NCI-H774 (cell line): ENCODE data around the gene TMEM242.
A peak's percentile ranks its signal among the peaks of the same experiment; 100 is the strongest.

Experiments
- DNase-seq: peaks from one replicate; lab custom pipeline; 2025; lab: John Stamatoyannopoulos, UW

Gene TMEM242

DNA sequence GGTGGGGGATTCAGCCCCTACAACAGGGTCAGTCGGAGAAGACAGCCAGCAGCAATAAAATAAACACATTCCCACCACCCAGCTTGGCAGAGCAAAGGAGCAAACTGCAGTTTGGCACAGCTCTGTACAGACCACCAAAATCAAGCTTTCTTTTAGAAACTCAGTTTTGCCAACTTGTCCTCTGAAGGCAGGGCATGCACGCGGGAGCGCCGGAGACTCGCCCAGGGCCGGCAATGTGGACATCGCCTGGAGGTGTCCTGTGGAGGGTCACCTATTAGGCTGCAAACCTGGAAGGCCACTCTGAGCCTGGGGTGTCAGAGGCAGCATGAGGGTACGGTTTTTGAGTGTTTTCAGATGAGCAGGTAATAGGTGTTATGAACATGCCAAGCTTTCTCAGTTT, 34.7 kb downstream of the TMEM242 start:
- no peak for DNase-seq

DNA sequence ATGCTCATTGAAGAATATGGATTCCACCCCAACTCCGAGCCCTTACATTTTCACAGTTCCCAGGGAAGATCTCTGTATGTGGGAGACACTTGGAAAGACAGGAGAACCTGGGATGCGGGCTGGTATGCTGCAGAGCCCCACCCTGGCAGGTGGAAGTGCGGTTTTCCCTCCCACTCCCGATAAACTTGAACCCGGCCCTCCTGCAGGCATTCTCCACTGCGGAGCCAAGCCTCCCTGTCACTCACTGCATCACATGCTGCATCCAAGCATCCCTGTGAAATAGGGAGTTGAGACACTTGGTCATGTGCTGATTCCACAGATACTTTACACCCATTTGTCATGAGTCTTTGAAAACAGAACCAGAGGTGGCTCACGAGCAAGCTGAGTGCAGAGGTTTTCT, 35.4 kb downstream of the TMEM242 start:
- DNase-seq: no peak

DNA sequence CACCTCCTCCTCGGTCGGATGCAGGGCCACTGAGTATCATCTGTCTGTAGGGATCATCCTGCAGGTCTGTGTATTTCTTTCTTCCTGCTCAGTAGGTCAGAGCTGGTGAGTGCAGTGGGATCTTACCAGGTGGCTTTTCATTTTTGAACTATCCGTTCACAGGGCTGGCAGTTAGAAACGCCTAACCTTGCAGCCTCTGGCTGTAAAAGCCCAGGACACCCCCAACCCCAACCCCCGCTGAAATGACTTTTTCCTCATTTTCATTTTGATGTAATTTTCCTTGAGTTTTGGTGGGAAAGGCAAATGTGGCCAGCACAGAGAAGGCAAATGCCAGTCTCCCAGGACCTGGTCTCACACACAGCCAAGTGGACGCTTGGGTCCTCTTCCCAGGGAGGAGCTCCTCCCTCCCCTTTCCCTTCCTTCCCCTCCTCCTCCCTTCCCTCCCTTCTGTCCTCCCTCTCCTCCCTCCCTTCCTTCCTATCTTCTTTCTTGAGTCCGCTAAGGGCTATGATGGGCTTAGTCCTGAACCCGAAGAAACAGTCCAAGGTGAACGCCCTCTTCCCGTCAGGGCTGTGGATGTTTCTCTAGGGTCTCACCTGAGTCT, 36.0 kb downstream of the TMEM242 start:
- no peak for DNase-seq

DNA sequence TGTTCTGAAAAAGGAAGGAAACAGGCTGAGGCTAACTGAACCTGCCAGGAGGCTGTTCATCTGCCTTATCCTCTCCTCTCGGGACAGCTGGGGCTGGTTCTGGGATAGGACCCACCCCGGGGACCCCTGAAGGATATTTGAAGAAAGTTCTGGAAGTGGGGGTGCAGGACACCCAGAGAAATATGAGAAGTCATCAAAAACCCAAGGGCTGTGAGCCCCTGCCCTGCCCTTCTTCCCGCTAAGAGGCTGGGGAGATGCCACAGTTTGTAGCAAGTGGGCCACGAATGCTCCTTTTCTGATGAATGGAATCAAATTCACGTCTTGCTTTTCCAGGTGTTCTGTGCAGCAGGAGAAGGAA, 37.9 kb downstream of the TMEM242 start:
- no peak for DNase-seq

DNA sequence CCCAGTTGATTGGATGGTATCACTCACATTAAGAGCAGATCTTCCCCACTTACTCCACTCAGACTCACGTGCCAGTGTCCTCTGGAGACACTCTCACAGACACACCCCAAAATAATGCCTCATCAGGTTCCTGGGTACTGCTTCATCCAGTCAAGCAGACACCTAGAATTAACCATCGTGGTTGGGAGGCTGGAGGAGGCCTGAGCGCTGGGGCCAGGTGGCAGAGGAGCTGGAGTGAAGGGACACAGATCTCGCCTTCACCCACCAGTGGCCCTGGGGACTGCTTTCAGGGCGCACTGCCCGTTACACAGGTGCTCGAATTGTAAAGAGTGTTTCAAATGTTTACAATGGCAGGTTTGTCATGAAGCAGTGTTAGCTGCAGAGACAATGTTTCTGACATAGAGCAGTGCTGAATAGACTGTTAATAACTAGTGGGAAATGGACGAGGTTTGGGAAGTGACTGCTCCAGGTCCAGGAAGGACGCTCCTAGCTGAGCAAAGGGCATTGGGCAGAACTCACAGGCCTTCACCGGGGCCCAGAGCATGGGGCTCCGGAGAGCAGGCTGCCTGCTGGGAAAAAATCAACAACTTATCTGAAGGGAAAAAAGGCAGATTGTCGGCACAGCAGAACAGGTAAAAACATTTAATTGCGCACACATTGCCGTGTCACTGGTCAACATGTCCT, 38.4 kb downstream of the TMEM242 start:
- DNase-seq: no peak

DNA sequence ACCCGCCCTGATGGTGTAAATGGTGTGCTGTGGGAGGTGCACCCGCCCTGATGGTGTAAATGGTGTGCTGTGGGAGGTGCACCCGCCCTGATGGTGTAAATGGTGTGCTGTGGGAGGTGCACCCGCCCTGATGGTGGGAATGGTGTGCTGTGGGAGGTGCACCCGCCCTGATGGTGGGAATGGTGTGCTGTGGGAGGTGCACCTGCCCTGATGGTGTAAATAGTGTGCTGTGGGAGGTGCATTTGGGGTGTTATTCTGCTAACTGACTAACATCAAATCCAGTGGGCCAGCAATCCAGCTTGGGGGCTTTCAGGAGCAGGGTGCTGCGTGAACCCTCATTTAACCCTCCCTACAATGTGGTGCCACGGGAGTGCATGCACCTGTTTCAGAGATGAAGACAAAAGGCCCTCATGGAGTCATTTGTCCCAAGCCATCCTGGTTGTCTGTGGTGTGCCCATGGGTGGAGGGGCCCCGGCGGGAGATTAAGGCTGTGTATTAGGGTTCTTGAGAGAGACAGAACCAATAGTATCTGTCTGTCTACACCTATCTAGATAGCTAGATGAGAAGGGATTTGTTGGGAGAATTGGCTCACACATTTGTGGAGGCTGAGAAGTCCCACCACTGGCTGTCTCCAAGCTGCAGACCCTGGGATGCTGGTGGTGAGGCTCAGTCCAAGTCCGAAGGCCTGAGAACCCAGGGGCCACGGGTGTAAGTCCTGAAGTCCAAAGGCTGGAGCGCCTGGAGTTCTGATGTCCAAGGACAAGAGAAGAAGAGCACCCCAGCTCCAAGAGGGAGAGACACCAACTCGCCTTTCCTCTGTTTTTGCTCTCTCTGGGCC, 39.2 kb downstream of the TMEM242 start:
- no peak for DNase-seq

DNA sequence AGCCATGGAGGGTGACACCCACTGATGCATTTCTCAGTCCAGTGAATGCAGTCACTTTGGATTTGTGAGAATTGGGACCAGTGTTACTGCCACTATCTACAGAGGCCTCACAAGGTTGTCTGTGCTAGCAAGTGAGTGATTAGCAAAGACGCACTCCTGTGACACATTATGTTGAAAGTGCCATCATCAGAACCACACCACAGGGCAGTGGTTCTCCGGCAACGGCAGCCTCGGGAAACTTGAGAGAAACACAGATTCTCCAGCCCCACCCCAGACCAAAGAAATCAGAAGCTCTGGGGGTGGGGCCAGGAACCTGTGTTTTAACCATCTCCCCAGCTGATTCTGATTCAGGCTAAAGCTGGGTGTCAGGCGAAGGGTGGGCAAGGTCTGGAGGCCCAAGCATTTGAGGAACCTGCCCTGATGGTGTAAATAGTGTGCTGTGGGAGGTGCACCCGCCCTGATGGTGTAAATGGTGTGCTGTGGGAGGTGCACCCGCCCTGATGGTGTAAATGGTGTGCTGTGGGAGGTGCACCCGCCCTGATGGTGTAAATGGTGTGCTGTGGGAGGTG, 39.9 kb downstream of the TMEM242 start:
- no peak for DNase-seq

DNA sequence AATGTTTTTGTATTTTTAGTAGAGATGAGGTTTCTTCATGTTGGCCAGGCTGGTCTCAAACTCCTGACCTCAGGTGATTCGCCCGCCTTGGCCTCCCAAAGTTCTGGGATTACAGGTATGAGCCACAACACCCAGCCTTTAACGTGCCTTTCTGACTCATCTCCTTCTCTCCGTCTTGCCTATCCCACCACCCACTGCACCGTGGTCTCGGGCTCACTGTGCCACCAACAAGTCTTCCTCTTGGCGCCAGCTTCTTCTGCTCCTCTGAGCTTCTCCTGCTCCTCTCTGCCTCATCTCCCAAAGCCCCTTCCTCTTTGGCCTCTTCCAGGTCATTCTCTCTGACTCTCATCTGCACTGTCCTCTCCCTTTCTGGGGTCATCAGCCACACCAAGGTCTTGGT, 41.0 kb downstream of the TMEM242 start:
- DNase-seq: no peak

DNA sequence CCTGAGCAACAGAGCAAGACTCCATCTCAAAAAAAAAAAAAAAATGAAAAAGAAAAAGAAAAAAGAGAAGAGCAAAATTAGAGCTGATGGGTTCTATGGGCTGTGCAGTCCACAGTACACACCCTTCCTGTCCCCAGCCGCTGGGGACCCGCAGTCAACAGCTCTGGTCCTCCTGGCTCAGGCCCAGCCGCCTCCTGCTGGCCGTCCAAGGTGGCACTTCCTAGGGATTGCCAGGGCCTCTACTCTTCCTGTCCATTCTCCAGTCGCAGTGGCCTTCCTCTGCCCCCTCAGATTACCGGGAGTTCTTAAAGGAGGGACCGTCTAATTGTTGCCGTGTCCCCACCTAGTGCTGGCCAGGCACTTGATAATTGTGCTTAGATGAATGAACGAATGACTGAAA, 41.7 kb downstream of the TMEM242 start:
- DNase-seq: no peak

DNA sequence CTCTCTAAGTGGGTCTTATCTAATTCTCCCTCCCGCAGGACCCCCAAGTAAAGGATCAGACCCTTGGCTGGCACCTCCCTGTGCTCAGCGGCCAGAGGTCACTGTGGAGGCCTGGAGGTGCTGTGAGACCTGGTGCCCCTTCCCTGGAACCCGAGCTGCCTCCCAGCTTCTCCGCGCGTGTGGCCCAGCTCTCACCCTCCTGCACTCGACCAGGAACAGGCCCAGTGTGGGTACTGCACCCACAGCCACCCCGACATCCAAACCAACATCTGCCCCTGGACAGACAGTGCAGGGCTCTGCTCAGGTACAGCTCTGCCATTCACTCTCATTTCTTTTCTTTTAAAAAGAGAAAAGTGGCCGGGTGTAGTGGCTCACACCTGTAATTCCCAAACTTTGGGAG, 42.4 kb downstream of the TMEM242 start:
- no peak for DNase-seq

DNA sequence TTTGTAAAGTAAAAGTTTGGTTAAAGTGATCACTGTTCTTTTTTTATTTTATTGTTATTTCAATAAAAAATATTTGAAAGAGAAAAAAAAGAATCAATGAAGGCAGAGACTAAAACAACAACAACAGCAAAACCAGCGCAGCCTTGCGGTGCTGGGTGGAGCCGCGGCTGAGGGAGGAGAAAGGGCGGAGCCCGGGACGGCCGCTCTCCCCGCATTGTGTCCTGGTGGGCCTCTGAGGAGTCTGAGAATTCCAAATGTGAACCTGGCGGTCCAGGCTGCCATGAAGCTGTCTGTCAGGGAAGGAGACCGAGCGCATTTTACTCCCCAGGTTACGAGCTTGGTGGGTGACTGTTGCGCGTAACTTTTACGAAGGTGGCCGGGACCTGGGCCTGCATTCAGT, 43.2 kb downstream of the TMEM242 start:
- no peak for DNase-seq

DNA sequence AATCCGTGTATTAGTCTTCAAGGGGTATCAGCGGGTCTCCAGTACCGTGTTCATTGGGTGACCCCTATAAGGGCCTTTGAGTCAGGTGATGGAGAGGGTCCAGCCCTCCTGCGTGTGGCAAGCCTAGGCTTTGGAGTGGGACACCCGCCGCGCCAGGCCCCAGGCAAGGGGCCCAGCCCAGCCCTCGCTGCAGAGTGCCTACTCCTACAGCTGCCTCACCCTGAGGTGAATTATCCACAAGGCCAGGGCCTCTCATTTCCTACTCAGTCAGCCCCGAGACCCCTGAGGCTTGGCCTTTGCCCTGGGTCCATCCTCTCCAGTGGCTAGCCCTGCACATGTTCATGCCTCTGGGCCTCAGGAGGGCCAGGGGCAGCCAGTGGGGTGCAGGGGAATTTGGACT, 45.1 kb downstream of the TMEM242 start:
- DNase-seq: no peak

DNA sequence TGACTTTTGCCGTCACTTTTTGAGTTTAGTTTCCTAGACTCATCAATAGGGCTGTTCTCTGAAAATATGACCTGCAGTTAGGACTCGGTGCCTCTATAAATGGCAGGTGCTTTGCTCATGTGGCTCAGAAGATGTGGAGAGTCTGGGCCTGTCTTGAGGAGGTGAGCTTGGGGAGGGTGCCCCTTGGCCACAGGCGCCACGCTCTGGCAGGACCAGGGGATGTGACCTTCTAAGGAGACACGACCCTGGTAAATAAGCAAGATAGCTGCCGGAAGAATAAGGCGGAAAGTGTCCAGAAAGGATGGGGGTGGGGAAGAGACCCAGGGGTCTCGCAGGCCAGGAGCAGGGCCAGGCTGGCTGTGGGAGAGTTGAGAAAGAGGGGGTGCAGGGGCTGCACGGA, 46.6 kb downstream of the TMEM242 start:
- no peak for DNase-seq

DNA sequence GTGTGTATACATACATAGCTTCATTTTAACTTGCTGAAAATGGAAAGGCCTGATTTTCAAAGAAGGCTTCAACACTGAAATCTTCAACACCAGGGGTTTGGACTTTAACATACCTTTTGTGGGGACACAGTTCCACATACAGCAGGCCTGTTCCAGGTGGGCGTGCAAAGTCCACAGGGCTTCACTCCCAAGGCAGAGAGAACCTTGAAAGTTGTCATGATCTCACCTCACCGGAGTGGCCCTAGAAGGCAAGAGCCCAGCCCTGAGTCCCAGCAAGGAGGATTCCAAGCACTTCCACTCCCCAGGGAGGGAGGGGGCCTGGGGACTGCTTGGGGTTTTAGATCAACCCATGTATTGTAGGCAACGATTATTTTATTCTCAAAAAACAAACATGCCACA, 47.2 kb downstream of the TMEM242 start:
- no peak for DNase-seq

DNA sequence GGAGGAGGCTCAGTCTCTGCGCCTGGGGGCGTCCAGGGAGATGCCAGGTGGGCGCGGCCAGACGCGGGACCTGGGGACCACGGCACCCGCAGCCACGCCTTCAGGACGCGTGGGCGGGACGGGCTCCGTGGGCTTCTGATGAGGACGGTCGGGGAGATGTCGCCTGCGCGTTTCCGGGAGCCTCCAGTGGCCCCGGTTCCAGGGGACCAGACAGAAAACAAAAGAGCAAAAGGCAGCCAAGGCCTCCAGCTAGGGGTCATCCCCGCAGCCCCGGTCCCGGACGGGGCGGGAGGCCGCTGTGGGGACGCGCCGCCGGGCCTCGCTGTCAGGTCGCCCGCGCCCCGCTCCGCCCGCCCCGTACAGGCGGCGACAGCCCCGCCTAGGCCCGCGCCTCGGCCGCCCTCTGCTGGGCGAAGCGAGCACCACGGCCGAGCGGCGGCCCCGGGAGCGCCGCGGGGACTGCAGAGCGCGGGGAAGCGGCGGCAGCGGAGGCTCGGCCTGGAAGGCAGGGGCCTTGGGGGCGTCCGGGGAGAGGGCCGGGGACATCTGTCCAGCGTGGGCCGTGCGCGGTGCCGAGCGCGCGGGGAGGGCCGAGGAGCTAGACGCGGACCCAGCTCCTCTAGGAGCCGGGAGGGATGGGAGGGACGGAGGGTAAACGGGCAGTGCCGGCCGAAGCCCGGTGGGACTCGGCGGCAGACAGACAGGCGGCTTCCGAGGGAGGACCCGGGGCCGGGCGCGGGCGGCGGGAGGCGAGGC, 48.7 kb downstream of the TMEM242 start:
- peak; percentile 83 for DNase-seq

DNA sequence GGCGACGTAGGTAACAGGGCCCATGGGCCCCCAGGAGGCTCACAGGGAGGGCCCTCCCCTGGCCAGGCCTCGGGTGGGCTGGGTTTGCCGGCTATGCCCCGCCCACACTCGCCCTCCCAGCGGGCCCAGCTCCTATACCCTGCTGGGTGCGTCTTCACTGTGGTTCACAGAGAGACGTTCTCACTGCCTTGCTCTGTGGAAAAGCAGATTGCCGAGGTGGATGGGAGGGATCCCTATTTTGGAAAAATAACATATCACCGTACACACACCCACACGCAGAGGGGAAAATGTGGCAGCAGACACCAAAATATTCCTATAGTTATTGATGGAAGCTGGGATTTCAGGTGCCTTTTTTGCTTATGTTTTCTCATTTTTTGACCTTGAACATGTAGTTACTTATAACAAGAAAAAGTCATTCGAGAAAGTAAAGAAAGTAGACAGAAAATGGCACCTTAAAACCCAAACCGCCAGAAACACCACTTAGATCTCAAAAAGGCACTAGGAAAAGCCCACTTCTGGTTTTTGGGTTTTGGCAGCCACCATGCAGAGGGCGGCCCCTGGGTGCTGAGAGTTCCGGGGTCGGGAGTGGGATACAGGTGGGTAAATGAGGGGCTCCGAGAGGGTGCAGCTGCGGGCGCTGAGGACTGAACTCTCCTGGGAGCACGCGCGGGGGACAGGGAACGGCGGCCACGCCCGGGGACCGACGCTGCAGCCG, 49.4 kb downstream of the TMEM242 start:
- peak; percentile 66 for DNase-seq

DNA sequence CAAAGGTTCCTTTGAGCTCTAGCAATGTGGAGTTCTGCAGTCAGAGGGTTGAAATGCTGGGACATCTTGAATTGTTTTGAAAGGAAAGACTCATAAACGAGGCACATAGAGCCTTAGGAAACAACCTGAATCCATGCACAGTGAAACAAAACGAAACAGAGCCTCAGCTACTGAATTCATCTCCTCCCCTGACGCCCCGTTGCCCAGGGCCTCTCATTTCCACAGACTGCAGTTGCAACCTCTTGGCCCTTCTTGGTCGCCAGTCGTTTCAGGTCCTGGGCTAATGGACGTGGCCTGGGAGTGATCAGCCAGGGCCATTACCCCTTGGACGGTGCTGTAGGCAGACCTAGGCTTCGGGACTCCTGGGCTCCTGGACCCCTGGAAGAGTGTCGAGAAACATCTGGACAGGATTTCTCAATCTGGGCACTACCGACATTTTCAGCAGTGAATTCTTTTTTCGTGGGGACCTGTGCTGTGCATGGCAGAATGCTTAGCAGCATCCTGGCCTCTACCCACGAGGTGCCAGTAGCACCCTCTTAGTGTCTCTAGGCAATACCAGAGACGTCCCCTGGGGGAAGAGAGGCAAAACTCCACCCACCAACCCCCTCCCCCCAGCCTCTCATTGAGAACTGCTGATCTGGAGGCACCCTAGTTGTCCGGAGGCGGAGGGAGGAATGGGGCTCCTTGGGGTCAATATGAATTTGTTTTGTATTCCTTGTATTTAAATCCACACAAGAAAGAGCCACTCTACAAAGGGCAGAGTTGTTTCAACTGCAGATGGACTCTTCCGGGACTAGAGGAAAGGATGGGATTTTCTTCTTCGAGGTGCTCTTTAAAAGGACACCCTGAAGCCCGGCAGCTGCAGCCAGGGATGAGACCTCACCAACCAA, 50.2 kb downstream of the TMEM242 start:
- DNase-seq: no peak

DNA sequence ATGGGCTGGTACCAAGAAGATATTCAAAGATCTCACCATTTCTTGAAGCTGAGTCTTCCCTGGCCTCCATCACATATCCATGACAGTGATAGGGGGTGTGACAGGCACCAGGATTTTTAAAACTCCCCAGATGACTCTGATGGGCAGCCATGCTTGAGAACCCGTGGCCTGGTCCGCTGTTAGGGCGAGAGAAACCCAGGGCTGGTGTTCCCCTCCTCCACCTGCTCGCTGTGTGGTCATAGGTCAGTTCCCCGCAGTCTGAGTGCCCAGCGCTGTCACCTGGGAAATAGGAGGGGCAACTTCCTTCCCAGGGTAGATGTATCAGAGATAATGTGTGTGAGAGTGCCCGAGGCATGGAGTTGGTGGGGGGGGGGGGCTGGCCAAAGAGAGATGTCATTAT, 50.9 kb downstream of the TMEM242 start:
- DNase-seq: no peak

DNA sequence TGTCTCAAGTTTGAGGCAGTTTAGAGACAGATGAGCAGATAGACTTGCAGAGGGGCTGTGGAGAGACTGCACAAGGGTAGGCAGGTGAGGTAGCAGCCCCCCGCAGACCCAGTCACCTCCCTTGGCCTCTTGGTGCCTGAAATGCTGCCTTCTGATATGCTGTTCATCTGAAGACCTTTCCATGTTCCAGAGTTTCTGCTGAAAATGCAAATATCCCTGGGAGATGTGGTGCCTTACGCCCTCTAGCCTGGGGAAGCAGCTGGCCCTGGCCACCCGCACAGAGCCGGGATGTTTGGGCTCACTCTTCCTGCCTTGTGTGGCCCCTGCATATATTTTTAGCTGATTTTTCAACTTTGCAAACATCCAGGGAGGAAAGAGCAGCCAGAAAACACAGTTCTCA, 51.4 kb downstream of the TMEM242 start:
- no peak for DNase-seq

DNA sequence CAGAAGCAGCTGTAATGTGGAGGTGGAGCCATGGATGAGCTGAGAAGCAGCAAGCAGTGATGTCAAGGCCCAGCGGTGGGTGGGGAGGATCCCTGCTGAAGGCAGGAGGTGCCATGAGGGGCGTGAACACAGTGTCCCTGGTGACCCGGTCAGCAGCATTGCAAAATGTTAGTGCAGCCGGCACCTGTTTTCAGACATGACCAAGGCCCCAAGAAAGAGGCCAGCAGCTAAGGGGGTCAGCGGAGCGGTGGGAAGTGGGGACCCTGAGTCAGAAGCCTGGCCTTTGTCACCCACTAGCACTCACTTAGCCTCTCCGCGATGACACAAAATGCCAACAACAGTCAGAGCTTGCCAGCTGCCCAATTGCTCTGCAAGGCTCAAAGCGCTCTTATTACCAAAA, 51.9 kb downstream of the TMEM242 start:
- no peak for DNase-seq

DNA sequence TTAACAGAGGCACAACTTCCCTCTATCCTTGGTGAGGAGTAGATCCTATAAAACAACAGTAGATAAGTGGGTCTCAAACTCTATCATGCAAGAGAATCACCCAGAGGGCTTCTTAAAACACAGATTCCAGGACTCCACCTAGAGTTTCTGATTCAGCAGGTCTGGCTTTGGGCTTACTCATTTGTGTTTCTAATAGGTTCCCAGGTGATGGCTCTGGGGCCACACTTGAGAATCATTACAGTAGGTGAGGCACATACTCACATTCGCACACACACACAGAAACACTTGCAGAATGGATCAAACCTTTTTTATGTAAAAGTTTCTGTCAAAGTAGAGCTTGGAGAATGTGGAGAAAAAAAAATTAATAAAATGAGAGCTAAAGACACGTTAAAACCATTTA, 52.4 kb downstream of the TMEM242 start:
- DNase-seq: no peak
